ENCODE results near the gene TLDC2.

TLDC2 gene

DNA sequence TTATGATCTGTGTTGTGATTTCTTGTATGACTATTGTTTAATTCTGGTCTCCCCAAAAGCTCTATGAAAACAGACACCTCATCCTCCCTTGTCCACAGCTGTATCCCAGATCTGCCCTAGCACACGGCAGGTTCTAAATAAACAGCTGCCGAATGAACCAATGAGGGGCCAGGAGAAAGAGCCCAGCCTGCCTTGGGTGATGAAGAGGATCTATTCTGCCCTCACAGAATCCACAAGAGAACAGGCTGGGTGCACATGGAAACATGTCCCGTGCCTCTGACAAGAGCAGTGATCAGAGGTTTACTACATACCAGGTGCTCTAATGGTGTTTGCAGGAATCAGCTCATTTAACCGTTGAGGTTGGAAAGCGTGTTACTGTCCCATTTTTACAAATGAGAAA, 15.6 kb upstream of the TLDC2 start:
- Histone ChIP-seq H4K91ac (ENCODE audit: low read length) (no peak overlapping the region), H3K18ac (ENCODE audit: low read depth in 1 of 2, low read length in 2 of 2) (no peak overlapping the region), H3K9me3 (ENCODE audit: control insufficient read depth, low read length) (no peaks in the 10 kb centered on the region), H2AFZ (ENCODE audit: low read depth, low read length) (no peak overlapping the region), H3K4me1 (ENCODE audit: control insufficient read depth, insufficient read depth, low read depth, low read length) (peaks cover 58% of the 10 kb centered on the region), H2BK12ac (ENCODE audit: low read length in 2 of 2) (peak overlapping the region; percentile 7 to 61), H3K79me1 (replicated peaks; ENCODE audit: low read length, poor library complexity, severe bottlenecking) (peaks cover 12% of the 10 kb centered on the region), H2BK15ac (ENCODE audit: low read depth, poor library complexity, severe bottlenecking) (no peak overlapping the region), H3K27me3 (ENCODE audit: control insufficient read depth in 1 of 2, insufficient read depth in 1 of 2, low read length in 2 of 2) (no peaks in the 10 kb centered on the region), H4K8ac (ENCODE audit: low read length) (peak overlapping the region; percentile 29), H3K27ac (ENCODE audit: low read length, poor library complexity, severe bottlenecking) (no peak overlapping the region), H3K23ac (ENCODE audit: low read length in 2 of 2) (peak overlapping the region in 1 of 2 experiments; percentile 35), H3K4me2 (ENCODE audit: low read length, poor library complexity, severe bottlenecking) (no peak overlapping the region), H2BK5ac (ENCODE audit: low read depth, low read length, poor library complexity, severe bottlenecking) (no peak overlapping the region), H3K4ac (ENCODE audit: low read depth in 1 of 2, low read length in 2 of 2) (peak overlapping the region in 1 of 2 experiments; percentile 20), H2BK120ac (ENCODE audit: low read depth, low read length) (no peak overlapping the region), H2AK5ac (ENCODE audit: low read length, severe bottlenecking) (no peak overlapping the region), H3K4me3 (ENCODE audit: insufficient read depth in 1 of 2, low read depth in 1 of 2, low read length in 2 of 2) (peak overlapping the region in 1 of 2 experiments; percentile 83), H3K36me3 (ENCODE audit: control insufficient read depth in 1 of 2, insufficient read depth in 2 of 2, low read depth in 1 of 2, low read length in 2 of 2) (peaks cover 15 to 24% of the 10 kb centered on the region in 2 experiments), H3K9ac (ENCODE audit: low read length) (peak overlapping the region; percentile 89), H3K14ac (ENCODE audit: low read length in 2 of 2) (no peak overlapping the region)
- DNase-seq: no peak
- 71% methylated on average over 5 of the region's 5 CpGs for WGBS

DNA sequence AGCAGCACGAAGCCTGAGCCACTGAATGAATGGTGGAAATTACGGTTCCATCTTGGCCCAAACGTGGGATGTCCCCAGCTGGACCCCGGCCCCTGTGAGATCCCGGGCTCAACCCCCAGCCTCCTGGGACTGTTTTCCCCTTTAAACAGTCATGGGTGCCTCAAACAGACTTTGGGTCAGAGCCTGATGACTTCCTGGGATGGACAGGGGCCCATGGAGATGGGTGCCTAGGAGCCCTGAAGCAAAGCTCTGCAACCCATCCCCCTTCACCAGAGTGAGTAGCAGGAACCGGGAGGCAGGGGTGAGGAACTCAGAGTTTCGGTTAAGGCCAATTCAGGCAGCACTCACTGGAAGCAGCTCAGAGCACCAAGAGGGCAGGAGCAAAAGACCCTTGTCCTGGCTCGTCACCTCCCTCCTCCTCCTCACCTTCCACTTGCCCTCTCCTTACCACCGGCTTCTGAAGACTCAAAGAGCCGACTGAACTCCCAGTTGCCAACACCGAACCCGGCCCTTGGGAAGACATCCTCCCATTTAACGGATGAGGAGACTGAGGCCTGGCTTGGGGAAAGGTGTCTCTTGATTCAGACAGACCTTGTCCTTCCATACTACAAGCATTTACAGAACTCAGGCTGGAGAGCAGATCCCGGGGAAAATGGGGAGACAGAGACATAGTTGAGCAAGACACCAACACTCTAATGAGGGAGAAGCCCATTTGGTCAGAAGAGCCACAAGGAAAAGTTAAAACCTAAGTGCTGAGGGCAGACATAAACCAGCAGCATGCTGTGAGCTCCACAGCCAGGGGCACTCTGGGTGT, 14.9 kb upstream of the TLDC2 start:
- Histone ChIP-seq H4K8ac (ENCODE audit: low read length) (peak overlapping the region; percentile 62), H2BK15ac (ENCODE audit: low read depth, poor library complexity, severe bottlenecking) (no peak overlapping the region), H3K4me1 (ENCODE audit: control insufficient read depth, insufficient read depth, low read depth, low read length) (peaks cover 54% of the 10 kb centered on the region), H3K4ac (ENCODE audit: low read depth in 1 of 2, low read length in 2 of 2) (no peak overlapping the region), H3K27me3 (ENCODE audit: control insufficient read depth in 1 of 2, insufficient read depth in 1 of 2, low read length in 2 of 2) (no peaks in the 10 kb centered on the region), H3K27ac (ENCODE audit: low read length, poor library complexity, severe bottlenecking) (no peak overlapping the region), H3K9me3 (ENCODE audit: control insufficient read depth, low read length) (no peaks in the 10 kb centered on the region), H3K4me2 (ENCODE audit: low read length, poor library complexity, severe bottlenecking) (peak overlapping the region; percentile 50), H2AFZ (ENCODE audit: low read depth, low read length) (no peak overlapping the region), H2BK12ac (ENCODE audit: low read length in 2 of 2) (peak overlapping the region in 1 of 2 experiments; percentile 7), H4K91ac (ENCODE audit: low read length) (no peak overlapping the region), H2BK120ac (ENCODE audit: low read depth, low read length) (no peak overlapping the region), H3K9ac (ENCODE audit: low read length) (peak overlapping the region; percentile 89), H3K18ac (ENCODE audit: low read depth in 1 of 2, low read length in 2 of 2) (peak overlapping the region in 1 of 2 experiments; percentile 0), H3K36me3 (ENCODE audit: control insufficient read depth in 1 of 2, insufficient read depth in 2 of 2, low read depth in 1 of 2, low read length in 2 of 2) (peaks cover 15 to 24% of the 10 kb centered on the region in 2 experiments), H3K14ac (ENCODE audit: low read length in 2 of 2) (peak overlapping the region in 1 of 2 experiments; percentile 50), H3K4me3 (ENCODE audit: insufficient read depth in 1 of 2, low read depth in 1 of 2, low read length in 2 of 2) (peak overlapping the region in 1 of 2 experiments; percentile 83), H3K23ac (ENCODE audit: low read length in 2 of 2) (no peak overlapping the region), H2BK5ac (ENCODE audit: low read depth, low read length, poor library complexity, severe bottlenecking) (no peak overlapping the region), H3K79me1 (replicated peaks; ENCODE audit: low read length, poor library complexity, severe bottlenecking) (peaks cover 8% of the 10 kb centered on the region), H2AK5ac (ENCODE audit: low read length, severe bottlenecking) (no peak overlapping the region)
- DNase-seq: no peak
- WGBS: 90% methylated on average over 10 of the region's 14 CpGs

DNA sequence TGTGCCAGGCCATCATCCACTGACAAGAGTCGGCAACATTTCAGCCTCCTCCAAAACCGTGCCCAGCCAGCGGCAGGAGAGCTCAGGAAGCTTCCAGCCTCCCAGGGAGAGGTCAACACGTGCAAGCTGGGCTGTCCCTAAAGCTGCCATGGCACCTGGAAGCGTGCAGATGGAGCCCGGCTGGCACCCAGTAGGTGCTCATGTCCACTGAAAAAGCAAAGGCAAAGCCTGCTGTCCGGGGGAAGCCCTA, 14.4 kb upstream of the TLDC2 start:
- peak overlapping the region in 1 of 2 experiments; percentile 43 for H2BK12ac ChIP-seq (ENCODE audit: low read length in 2 of 2)
- peak overlapping the region; percentile 50 for H3K4me2 ChIP-seq (ENCODE audit: low read length, poor library complexity, severe bottlenecking)
- H3K27ac ChIP-seq (ENCODE audit: low read length, poor library complexity, severe bottlenecking): peak overlapping the region; percentile 13
- H3K27me3 ChIP-seq (ENCODE audit: control insufficient read depth in 1 of 2, insufficient read depth in 1 of 2, low read length in 2 of 2): no peaks in the 10 kb centered on the region
- H3K14ac ChIP-seq (ENCODE audit: low read length in 2 of 2): peak overlapping the region in 1 of 2 experiments; percentile 50
- peaks cover 15 to 24% of the 10 kb centered on the region in 2 experiments for H3K36me3 ChIP-seq (ENCODE audit: control insufficient read depth in 1 of 2, insufficient read depth in 2 of 2, low read depth in 1 of 2, low read length in 2 of 2)
- DNase-seq: no peak
- H3K9me3 ChIP-seq (ENCODE audit: control insufficient read depth, low read length): no peaks in the 10 kb centered on the region
- peak overlapping the region; percentile 0 to 91 for H3K18ac ChIP-seq (ENCODE audit: low read depth in 1 of 2, low read length in 2 of 2)
- H2BK15ac ChIP-seq (ENCODE audit: low read depth, poor library complexity, severe bottlenecking): no peak overlapping the region
- H2BK120ac ChIP-seq (ENCODE audit: low read depth, low read length): no peak overlapping the region
- H3K4me1 ChIP-seq (ENCODE audit: control insufficient read depth, insufficient read depth, low read depth, low read length): peaks cover 51% of the 10 kb centered on the region
- no peak overlapping the region for H3K4ac ChIP-seq (ENCODE audit: low read depth in 1 of 2, low read length in 2 of 2)
- no peak overlapping the region for H3K23ac ChIP-seq (ENCODE audit: low read length in 2 of 2)
- H3K4me3 ChIP-seq (ENCODE audit: insufficient read depth in 1 of 2, low read depth in 1 of 2, low read length in 2 of 2): peak overlapping the region; percentile 83
- peaks cover 3% of the 10 kb centered on the region for H3K79me1 ChIP-seq (replicated peaks; ENCODE audit: low read length, poor library complexity, severe bottlenecking)
- 54% methylated on average over 7 of the region's 7 CpGs for WGBS
- no peak overlapping the region for H2BK5ac ChIP-seq (ENCODE audit: low read depth, low read length, poor library complexity, severe bottlenecking)
- no peak overlapping the region for H2AK5ac ChIP-seq (ENCODE audit: low read length, severe bottlenecking)
- H4K91ac ChIP-seq (ENCODE audit: low read length): no peak overlapping the region
- H4K8ac ChIP-seq (ENCODE audit: low read length): no peak overlapping the region
- peak overlapping the region; percentile 89 for H3K9ac ChIP-seq (ENCODE audit: low read length)
- no peak overlapping the region for H2AFZ ChIP-seq (ENCODE audit: low read depth, low read length)

DNA sequence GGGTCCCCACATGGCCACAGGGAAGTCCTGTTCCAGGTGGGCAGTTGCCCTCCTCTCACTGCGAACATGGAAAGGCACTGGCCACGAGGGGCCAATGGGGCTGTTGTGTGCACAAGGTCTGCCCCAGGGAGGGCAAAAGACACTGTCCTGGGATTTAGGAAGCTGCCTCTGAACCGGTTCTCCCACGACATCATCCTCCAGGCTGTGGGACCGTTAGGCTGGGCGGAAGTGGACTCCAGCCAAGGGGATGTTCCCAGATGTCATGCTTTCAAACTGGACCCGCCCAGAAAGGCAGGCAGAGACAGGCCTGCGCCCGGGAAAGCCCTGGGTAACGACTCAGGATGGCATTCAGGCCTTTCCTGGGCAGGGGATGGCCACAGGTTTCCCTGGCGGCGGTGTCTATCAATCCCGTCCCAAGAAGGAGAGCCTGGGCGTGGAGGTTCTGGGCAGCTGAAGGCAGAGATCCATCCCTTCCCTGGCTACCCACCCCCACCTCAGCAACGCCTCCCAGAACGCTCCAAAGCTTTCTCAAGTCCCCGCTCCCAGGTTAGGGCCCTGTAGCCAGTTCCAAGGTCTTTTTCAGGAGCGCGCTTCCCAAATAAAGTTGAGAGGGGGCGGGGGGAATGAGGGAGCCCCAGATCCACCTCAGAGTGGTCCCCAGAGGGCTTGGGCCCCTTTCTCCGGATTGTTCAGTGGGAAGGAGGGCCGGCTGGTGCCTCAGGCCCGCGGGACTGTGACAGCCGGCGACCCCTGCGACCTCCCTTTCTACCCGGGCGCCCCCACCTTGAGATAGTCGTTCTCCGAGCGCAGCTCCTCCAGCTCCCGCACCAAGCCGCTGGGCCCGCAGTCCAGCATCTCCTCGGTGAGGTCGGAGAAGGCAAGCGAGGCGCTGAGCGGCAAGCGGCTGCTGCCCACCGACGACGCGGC, 13.8 kb upstream of the TLDC2 start:
- Histone ChIP-seq H2AK5ac (ENCODE audit: low read length, severe bottlenecking) (no peak overlapping the region), H3K18ac (ENCODE audit: low read depth in 1 of 2, low read length in 2 of 2) (peak overlapping the region; percentile 55 to 91), H2BK12ac (ENCODE audit: low read length in 2 of 2) (peak overlapping the region in 1 of 2 experiments; percentile 81), H3K4me2 (ENCODE audit: low read length, poor library complexity, severe bottlenecking) (peak overlapping the region; percentile 50), H2BK5ac (ENCODE audit: low read depth, low read length, poor library complexity, severe bottlenecking) (no peak overlapping the region), H3K27me3 (ENCODE audit: control insufficient read depth in 1 of 2, insufficient read depth in 1 of 2, low read length in 2 of 2) (no peaks in the 10 kb centered on the region), H3K79me1 (replicated peaks; ENCODE audit: low read length, poor library complexity, severe bottlenecking) (peaks cover 3% of the 10 kb centered on the region), H3K4me3 (ENCODE audit: insufficient read depth in 1 of 2, low read depth in 1 of 2, low read length in 2 of 2) (peak overlapping the region; percentile 83), H3K14ac (ENCODE audit: low read length in 2 of 2) (peak overlapping the region in 1 of 2 experiments; percentile 98), H3K9me3 (ENCODE audit: control insufficient read depth, low read length) (no peaks in the 10 kb centered on the region), H3K9ac (ENCODE audit: low read length) (peak overlapping the region; percentile 89), H4K91ac (ENCODE audit: low read length) (no peak overlapping the region), H3K23ac (ENCODE audit: low read length in 2 of 2) (peak overlapping the region in 1 of 2 experiments; percentile 89), H2BK120ac (ENCODE audit: low read depth, low read length) (no peak overlapping the region), H2AFZ (ENCODE audit: low read depth, low read length) (no peak overlapping the region), H3K27ac (ENCODE audit: low read length, poor library complexity, severe bottlenecking) (peak overlapping the region; percentile 43), H3K4ac (ENCODE audit: low read depth in 1 of 2, low read length in 2 of 2) (peak overlapping the region; percentile 35 to 87), H4K8ac (ENCODE audit: low read length) (peak overlapping the region; percentile 19), H3K4me1 (ENCODE audit: control insufficient read depth, insufficient read depth, low read depth, low read length) (peaks cover 50% of the 10 kb centered on the region), H2BK15ac (ENCODE audit: low read depth, poor library complexity, severe bottlenecking) (peak overlapping the region; percentile 95), H3K36me3 (ENCODE audit: control insufficient read depth in 1 of 2, insufficient read depth in 2 of 2, low read depth in 1 of 2, low read length in 2 of 2) (peaks cover 15 to 19% of the 10 kb centered on the region in 2 experiments)
- DNase-seq: peak; percentile 93
- WGBS: 3% methylated on average over 35 of the region's 45 CpGs
